Neural crest cell (in vitro differentiated cells): ENCODE data around the gene SLC6A7. TPM values are rescaled to one million over a fixed set of nuclear protein-coding genes. Genes with fewer than 3 reads are reported as not detected.
A peak's percentile ranks its signal among the peaks of the same experiment; 100 is the strongest.
"Not testable (repeated sequence)": the region's sequence is repeated elsewhere in the genome, so short reads cannot be mapped to it uniquely, and the experiment has no call there.

Experiments used
- DNase-seq: peaks from one replicate; pipeline ENCODE4 v3.0.0; 2021; ENCODE audit warnings: low read depth, mixed read lengths, low spot score
- H3K27ac Mint-ChIP-seq: one replicate; pipeline ENCODE4 v1.8.0; 2021; ENCODE audit warnings: mild to moderate bottlenecking, mixed read lengths; ENCODE audit not compliant: unreplicated experiment
- H3K27me3 Mint-ChIP-seq: 2 replicates; pipeline ENCODE4 v1.8.0; 2021; ENCODE audit warnings: low read depth, mild to moderate bottlenecking, mixed read lengths
- H3K36me3 Mint-ChIP-seq: 2 replicates; pipeline ENCODE4 v1.8.0; 2021; ENCODE audit warnings: low read depth, mild to moderate bottlenecking, mixed read lengths
- H3K4me1 Mint-ChIP-seq: 2 replicates; pipeline ENCODE4 v1.8.0; 2021; ENCODE audit warnings: mixed read lengths
- H3K4me3 Mint-ChIP-seq: one replicate; pipeline ENCODE4 v1.8.0; 2021; ENCODE audit warnings: mild to moderate bottlenecking, mixed read lengths
- H3K9me3 Mint-ChIP-seq: 2 replicates; pipeline ENCODE4 v1.8.0; 2021; ENCODE audit warnings: mixed read lengths
- total RNA-seq: library from RNA; stranded (reverse); gene quantifications from 2 replicates; pipeline ENCODE4 v1.2.1, GENCODE V29; 2021
- TF ChIP-seq, protein P1 (sequence below): fragments of 200-600 bp; sonication (generic); conservative IDR thresholded peaks from 2 replicates; pipeline ENCODE4 v1.5.0; 2021; ENCODE audit warnings: antibody characterized with exemption, mild to moderate bottlenecking

Gene SLC6A7
- total RNA-seq, 1 donor from 2014 or later = not detected

DNA sequence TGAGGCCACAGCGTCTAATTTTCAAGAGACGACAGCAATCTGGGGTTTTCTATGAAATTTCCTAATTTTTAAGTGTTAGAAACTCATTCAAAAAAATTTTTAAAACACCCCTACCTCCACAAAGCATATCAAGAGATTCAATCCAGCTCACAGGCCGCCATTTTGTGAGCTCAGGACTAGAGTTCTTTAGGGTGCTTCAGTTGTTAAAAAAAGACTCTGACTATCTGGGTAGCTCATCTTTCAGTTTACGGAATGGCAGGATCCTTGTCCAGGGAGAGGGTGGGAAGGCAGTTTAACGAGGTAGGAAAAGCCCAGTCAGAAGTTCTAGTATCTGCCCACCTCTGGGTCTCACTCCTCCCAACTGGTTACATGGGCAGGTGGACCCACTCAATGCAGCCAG lies 56.6 kb downstream of the SLC6A7 start:
- TF ChIP-seq, protein P1, sequence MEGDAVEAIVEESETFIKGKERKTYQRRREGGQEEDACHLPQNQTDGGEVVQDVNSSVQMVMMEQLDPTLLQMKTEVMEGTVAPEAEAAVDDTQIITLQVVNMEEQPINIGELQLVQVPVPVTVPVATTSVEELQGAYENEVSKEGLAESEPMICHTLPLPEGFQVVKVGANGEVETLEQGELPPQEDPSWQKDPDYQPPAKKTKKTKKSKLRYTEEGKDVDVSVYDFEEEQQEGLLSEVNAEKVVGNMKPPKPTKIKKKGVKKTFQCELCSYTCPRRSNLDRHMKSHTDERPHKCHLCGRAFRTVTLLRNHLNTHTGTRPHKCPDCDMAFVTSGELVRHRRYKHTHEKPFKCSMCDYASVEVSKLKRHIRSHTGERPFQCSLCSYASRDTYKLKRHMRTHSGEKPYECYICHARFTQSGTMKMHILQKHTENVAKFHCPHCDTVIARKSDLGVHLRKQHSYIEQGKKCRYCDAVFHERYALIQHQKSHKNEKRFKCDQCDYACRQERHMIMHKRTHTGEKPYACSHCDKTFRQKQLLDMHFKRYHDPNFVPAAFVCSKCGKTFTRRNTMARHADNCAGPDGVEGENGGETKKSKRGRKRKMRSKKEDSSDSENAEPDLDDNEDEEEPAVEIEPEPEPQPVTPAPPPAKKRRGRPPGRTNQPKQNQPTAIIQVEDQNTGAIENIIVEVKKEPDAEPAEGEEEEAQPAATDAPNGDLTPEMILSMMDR = no peak
- Mint-ChIP-seq H3K4me3 (no peak overlapping the region), H3K27ac (no peak overlapping the region), H3K27me3 (peaks cover 18% of the 10 kb centered on the region), H3K4me1 (peaks cover 32% of the 10 kb centered on the region), H3K9me3 (no peaks in the 10 kb centered on the region), H3K36me3 (no peaks in the 10 kb centered on the region)
- DNase-seq = no peak

DNA sequence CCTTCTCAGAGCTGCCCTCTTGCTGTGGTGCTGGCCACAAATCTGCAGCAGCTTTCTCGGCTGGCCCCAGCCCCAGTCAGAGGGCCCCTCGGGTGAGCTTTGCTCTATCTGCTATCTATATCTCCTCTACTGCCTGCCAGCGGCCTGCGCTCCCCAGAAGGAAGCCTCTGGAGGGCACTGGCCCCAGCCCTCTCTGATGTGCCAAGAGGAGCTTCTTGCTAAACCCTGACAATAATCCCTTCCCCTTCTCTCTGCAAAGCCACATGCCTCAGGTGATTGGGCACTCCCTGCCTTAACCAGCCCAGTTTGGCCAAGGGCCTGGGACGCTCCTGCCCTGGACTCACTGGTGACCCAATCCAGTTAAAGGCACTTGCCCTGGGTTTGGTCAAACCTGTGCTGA lies 57.0 kb downstream of the SLC6A7 start:
- H3K9me3 Mint-ChIP-seq = no peaks in the 10 kb centered on the region
- H3K4me3 Mint-ChIP-seq = no peak overlapping the region
- peaks cover 20% of the 10 kb centered on the region for H3K27me3 Mint-ChIP-seq
- H3K27ac Mint-ChIP-seq = peak overlapping the region; percentile 68
- H3K4me1 Mint-ChIP-seq = peaks cover 30% of the 10 kb centered on the region
- H3K36me3 Mint-ChIP-seq = no peaks in the 10 kb centered on the region
- DNase-seq = no peak
- TF ChIP-seq, protein P1 = no peak

DNA sequence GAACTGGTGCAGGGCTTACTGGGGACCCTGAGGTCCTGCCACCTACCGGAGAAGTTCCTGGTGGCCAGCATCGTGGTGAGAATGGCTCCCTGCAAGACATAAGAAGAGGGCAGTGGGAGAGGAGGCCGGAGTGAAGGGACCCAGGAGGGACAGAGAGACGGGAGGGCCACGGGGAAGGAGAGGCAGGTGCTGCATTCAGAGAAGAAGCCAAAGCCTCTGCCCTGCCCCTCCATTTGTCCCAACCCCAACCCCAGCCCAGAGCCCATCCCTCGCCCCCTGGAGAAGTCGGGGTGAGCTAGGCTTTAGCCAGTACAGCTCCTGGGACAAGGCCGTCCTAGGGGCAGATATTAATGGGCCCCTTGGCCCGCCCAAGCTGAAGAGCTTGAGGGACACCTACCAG lies 57.9 kb downstream of the SLC6A7 start:
- H3K9me3 Mint-ChIP-seq = no peaks in the 10 kb centered on the region
- TF ChIP-seq, protein P1 = no peak
- no peak overlapping the region for H3K4me3 Mint-ChIP-seq
- H3K27ac Mint-ChIP-seq = no peak overlapping the region
- peaks cover 26% of the 10 kb centered on the region for H3K4me1 Mint-ChIP-seq
- DNase-seq = no peak
- no peaks in the 10 kb centered on the region for H3K36me3 Mint-ChIP-seq
- H3K27me3 Mint-ChIP-seq = peaks cover 21% of the 10 kb centered on the region

DNA sequence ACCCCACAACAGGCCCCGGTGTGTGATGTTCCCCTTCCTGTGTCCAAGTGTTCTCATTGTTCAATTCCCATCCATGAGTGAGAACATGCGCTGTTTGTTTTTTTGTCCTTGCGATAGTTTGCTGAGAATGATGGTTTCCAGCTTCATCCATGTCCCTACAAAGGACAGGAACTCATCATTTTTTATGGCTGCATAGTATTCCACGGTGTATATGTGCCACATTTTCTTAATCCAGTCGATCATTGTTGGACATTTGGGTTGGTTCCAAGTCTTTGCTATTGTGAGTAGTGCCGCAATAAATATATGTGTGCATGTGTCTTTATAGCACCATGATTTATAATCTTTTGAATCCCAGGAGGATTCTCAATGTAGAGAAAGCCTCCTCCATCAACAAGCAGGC lies 58.6 kb downstream of the SLC6A7 start:
- DNase-seq, H3K4me3 Mint-ChIP-seq, H3K9me3 Mint-ChIP-seq, H3K27ac Mint-ChIP-seq, H3K36me3 Mint-ChIP-seq: not testable (repeated sequence)
- Mint-ChIP-seq H3K4me1 (peaks cover 21% of the 10 kb centered on the region), H3K27me3 (peaks cover 19% of the 10 kb centered on the region)

DNA sequence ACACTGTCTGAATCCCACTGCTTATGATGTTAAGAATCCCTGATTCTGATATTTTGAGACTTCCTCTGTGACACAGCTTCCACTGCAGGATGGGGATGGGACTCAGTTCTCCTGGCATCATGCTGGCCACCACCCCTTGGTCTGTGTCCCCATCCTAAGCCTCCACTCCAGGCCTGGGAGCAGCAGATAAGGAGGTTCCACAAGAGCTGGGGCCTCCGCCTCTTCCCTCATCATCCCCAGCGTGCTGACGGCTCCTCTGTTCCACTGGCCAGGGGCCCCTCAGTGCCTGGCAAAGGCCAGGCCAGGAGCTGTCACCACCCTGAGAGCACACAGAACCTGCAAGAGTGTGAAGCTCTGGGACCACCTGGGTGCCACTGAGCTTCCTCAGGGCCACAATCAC lies 59.1 kb downstream of the SLC6A7 start:
- no peak overlapping the region for H3K4me3 Mint-ChIP-seq
- peaks cover 23% of the 10 kb centered on the region for H3K4me1 Mint-ChIP-seq
- H3K9me3 Mint-ChIP-seq = no peaks in the 10 kb centered on the region
- peaks cover 21% of the 10 kb centered on the region for H3K27me3 Mint-ChIP-seq
- no peak overlapping the region for H3K27ac Mint-ChIP-seq
- no peaks in the 10 kb centered on the region for H3K36me3 Mint-ChIP-seq
- DNase-seq = no peak
- TF ChIP-seq, protein P1 = no peak

DNA sequence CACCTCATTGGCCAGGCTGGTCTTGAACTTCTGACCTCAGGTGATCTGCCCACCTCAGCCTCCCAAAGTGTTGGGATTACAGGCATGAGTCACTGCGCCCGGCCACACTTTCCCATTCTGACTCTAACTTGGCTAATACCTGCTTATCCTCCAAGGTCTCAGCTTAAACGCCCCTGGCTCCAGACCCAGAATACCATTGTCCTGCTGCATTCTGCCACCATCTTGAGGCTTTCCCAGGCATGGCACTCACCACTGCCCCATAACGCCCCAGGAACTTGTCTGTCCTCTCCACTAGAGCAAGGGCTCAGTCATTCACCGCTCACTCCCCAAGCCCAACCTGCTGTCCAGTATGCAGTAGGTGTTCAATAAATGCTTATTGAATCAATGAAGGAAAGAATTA lies 59.9 kb downstream of the SLC6A7 start:
- H3K27ac Mint-ChIP-seq = peak overlapping the region; percentile 83
- TF ChIP-seq, protein P1 = no peak
- peaks cover 27% of the 10 kb centered on the region for H3K4me1 Mint-ChIP-seq
- DNase-seq = no peak
- H3K9me3 Mint-ChIP-seq = no peaks in the 10 kb centered on the region
- peaks cover 22% of the 10 kb centered on the region for H3K27me3 Mint-ChIP-seq
- H3K4me3 Mint-ChIP-seq = no peak overlapping the region
- H3K36me3 Mint-ChIP-seq = no peaks in the 10 kb centered on the region
